Sciatic nerve (tissue), 2 donors: ENCODE results near the gene HTR2B. TPM values are rescaled to one million over a fixed set of nuclear protein-coding genes. Genes with fewer than 3 reads are reported as not detected.

Experiments
- ATAC-seq: fragments of 200-7000 bp; cut with Tn5 transposase; one replicate; pipeline ENCODE4 v1.9.1; 2020; ENCODE audit warnings: mild to moderate bottlenecking, moderate library complexity
- DNase-seq: peaks from one replicate; pipeline ENCODE4 v3.0.0-alpha.2; 2020; ENCODE audit warnings: low spot score
- intact Hi-C: fragments of 100-400 bp; cut with DNase I; formaldehyde crosslinking; loops from one replicate; pipeline ENCODE4 v1.14.2; 2022
- total RNA-seq: library from RNA; stranded (reverse); fragmentation: NEBNext Ultra II Directional; extraction: Animal tissue kit (Norgen Biotek cat#: 25700); gene quantifications from one replicate; pipeline ENCODE4 v1.2.1, GENCODE V29; 2021
- donor health status: DM: no; HTN: no; CAD: no.
- donor health status: DM: no; HTN: no; CAD: no.

Gene HTR2B
- total RNA-seq, 1 donor from 2014 or later: 1.2 TPM

GRCh38 chr2:231138699-231139098, 13.9 kb upstream of the HTR2B start:
- ATAC-seq: peak; percentile 66
- intact Hi-C loops: no loop called here
- no peak for DNase-seq

- DNase-seq (no peak), ATAC-seq (no peak)
- intact Hi-C loops: no loop called here
These were observed 10.2 kb upstream of the HTR2B start for GRCh38 chr2:231134910-231135655.

DNA sequence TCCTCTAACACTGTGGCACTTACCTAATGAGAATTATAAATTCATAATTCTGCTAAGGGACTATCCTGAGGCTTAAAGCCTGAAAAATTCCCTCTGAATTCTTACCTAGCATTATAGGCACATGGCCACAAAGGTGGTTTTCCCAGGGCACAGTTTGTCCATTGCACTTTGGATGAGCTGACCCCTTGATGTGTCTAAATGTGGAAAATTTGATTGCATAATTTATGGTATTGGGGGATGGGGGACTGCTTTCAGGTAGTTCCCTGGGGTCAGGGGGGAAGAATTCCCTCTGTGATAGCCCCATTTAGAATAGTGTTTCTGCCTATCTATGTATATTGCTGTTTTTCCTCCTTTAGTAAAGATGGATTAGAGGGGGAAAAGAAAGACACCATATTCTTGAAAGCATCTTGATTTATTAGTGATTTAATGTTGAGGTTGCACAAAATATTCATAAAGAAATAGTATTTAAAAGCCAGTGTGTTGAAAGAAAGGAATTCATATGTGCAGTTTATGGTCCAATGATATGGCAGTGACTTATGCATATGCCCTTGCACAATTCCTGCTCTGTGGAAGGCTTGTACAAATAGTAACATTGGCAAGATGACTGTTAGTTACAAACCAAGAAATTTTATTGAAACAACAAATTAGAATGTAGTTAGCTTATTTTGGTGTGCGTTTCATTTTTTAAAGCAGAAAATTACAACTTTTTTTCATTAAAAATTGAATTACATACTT, 8.7 kb upstream of the HTR2B start:
- no peak for DNase-seq
- ATAC-seq: no peak
- intact Hi-C loops: no loop called here

DNA sequence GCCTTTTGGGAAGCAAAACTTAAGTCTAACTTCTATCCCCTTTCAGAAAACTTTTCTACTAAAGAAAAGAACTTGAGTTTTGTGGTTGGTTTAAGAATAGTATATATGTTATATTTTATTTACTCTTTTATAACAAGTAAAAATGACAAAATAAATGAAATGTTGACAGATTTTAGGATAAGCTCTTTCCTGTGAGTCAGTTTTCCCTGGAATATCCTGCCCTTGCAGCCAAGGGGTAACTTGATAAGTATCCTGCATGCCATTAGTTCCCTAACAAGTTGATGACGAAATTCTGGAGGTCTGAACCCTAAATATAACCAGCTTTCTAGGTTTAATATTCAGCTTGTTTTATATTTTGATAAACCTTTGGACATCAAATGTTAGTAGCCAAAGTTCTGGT, 7.3 kb upstream of the HTR2B start:
- no peak for DNase-seq
- no peak for ATAC-seq
- intact Hi-C loops: no loop called here

- ATAC-seq: no peak
- DNase-seq: no peak
- intact Hi-C loops: no loop called here
These were observed 5.7 kb upstream of the HTR2B start for GRCh38 chr2:231130336-231131056.

GRCh38 chr2:231129216-231129615, 4.4 kb upstream of the HTR2B start:
- intact Hi-C loops: no loop called here
- DNase-seq (no peak), ATAC-seq (no peak)

DNA sequence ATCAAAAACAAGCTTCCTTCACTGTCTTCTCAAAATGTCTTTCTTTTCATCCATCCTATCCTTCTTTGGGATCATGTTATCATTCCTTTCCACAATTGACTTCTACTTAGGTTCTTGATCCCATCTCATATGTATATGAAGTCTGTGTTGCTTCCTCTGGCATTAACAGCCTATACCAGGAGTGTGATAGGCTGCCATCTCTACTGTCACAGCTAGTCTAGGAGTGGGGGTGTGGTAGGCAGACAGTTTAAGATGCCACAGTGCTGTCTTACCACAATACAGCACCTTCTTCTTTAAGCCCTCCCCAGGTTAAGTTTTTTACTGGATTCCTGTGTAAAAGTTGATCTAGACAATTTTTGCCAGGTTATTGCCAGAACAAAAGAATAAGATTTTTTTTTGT, 3.7 kb upstream of the HTR2B start:
- ATAC-seq (no peak), DNase-seq (no peak)
- intact Hi-C loops: no loop called here

DNA sequence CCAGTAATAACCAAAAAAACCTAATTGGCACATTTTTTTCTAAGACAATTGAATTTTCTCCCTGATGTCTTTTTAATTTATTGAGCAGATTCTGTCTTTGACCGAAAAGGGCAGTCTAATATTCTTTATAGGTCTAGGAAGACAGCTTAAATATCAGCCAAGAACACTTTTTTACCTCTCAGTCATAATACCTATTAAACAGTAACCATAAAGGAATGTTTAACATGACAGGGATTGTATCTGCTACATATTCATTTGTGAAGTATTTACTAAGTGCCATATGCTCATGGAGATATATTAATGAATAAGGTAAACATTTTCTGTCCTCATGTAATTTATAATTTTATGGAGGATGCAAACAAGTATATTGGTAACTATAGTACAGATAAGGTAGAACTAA, 3.1 kb upstream of the HTR2B start:
- DNase-seq (no peak), ATAC-seq (no peak)
- intact Hi-C loops: no loop called here

GRCh38 chr2:231127480-231127879, 2.6 kb upstream of the HTR2B start:
- intact Hi-C loops: no loop called here
- ATAC-seq: no peak
- DNase-seq: no peak

- no peak for ATAC-seq
- intact Hi-C loops: no loop called here
These were observed 1.3 kb upstream of the HTR2B start for GRCh38 chr2:231126123-231126522.

DNA sequence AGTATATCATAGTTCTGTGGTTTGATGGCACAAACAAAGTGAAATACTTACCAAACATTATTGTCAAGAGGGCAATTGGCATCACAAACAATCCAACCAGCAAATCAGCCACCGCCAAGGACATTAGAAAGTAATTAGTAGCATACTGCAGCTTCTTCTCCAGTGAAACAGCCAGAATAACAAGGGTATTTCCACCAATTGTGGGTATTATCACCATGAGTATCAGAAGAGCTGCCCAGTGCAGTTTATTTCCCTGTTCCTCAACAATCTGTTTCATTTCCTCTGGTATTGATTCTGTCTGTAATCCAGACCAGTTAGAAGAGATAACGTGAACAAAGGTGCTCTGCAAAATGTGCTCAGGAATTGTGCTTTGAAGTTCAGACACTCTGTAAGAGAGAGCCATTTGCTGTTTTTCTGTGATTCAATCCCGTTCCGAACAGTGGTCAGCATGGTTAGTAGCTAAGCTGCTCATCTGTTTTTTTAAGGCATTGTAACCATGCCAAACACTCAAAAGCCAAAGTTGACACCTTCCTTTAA, 1.4 kb downstream of the HTR2B start:
- ATAC-seq: peak; percentile 58
- intact Hi-C loops: no loop called here
- DNase-seq: no peak

More at GRCh38 chr2:231126123-231126522, 1.3 kb upstream of the HTR2B start:
- DNase-seq: no peak

GRCh38 chr2:231118614-231118942, 6.3 kb downstream of the HTR2B start:
- ATAC-seq: no peak
- no peak for DNase-seq
- intact Hi-C loops: no loop called here

- DNase-seq (no peak), ATAC-seq (no peak)
- intact Hi-C loops: no loop called here
These were observed 6.8 kb downstream of the HTR2B start for GRCh38 chr2:231117922-231118613.

GRCh38 chr2:231117148-231117547, 7.7 kb downstream of the HTR2B start:
- ATAC-seq (no peak), DNase-seq (no peak)
- intact Hi-C loops: no loop called here

GRCh38 chr2:231115651-231116050, 9.2 kb downstream of the HTR2B start:
- ATAC-seq: no peak
- intact Hi-C loops: no loop called here

GRCh38 chr2:231113489-231113888, 11.4 kb downstream of the HTR2B start:
- no peak for ATAC-seq
- no peak for DNase-seq
- intact Hi-C loops: no loop called here

More at GRCh38 chr2:231115651-231116050, 9.2 kb downstream of the HTR2B start:
- no peak for DNase-seq

- DNase-seq: no peak
- intact Hi-C loops: no loop called here
- ATAC-seq: no peak
These were observed 12.9 kb downstream of the HTR2B start for GRCh38 chr2:231111987-231112386.

DNA sequence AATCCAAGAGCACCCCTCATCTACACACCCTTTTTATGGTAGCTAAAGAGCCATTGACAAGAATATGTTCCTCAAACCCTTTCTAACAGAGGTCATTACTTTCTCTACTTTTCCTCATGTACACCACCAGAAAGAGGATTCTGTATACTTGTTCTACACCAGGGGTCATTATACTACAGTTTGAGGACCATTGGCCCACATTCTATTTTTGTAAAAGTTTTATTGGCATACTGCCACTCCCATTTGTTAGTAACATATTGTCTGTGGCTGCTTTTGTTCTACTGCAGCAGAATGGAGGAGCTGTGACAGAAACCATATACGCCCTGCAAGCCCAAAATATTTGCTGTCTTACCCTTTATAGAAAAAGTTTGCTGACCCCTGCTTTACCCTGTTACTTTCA, 14.3 kb downstream of the HTR2B start:
- intact Hi-C loops: no loop called here
- DNase-seq: no peak
- ATAC-seq: no peak

DNA sequence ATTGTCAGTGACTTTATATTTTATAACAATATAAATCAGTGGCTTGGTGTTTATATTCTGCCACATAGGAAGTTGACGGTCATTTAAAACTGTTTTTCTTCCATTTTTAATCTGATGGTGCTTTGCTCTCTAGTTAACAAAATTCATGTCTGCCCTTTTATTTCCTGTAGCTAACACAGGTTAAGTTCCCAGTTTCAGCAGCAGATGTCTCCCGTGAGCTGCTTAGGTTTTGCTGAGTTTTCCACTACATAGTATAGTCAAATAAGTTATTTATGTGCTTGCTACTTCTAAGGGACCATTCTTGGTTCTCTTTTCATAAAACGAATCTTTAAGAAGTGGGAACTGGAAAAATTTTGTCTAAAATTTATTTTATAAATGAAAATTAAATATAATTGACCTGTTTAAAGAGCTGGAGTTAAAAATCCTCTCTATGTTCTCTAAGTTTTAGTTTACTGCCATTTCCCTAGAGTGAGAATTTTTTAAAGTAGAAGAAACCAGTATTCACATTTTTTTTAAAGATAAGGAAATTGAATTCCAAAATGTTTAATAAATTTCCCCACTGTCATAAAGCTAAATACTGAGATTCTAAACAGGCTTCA, 20.6 kb downstream of the HTR2B start:
- ATAC-seq: peak; percentile 88
- intact Hi-C loops: no loop called here
- peak; percentile 77 for DNase-seq
